Measurements from ENCODE around the gene ADH7.
"Not testable (repeated sequence)": the region's sequence is repeated elsewhere in the genome, so short reads cannot be mapped to it uniquely, and the experiment has no call there.

The ADH7 gene

DNA sequence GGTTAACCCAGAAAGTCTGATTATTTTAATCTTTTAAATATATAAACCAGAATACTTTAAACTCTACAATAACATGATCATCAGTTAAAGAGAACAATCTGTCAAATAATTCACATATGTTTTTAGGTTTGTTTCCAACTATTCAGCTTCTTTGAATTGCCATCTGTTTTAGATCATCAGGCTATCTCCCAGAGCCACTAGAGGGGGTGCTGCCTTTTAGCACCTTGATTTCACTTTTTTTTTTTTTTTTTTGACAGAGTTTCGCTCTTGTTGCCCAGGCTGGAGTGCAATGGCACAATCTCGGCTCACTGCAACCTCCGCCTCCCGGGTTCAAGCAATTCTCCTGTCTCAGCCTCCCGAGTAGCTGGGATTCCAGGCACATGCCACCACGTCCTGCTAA lies 57.8 kb downstream of the ADH7 start:
- not testable (repeated sequence) for DNase-seq

DNA sequence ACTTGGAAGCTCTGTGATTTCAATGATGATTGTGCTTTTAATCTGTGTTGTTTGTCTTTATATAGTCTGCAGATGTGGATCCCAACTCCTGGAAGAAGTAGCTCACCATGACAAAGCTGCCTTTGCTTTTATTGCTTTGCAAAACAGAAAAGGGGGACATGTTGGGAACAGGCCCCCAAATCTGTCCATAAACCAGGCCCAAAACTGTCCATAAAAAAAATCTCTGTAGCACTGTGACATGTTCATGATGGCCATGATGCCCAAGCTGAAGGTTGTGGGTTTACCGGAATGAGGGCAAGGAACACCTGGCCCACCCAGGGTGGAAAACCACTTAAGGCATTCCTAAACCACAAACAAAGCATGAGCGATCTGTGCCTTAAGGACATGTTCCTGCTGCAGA lies 62.7 kb downstream of the ADH7 start:
- DNase-seq = not testable (repeated sequence)

DNA sequence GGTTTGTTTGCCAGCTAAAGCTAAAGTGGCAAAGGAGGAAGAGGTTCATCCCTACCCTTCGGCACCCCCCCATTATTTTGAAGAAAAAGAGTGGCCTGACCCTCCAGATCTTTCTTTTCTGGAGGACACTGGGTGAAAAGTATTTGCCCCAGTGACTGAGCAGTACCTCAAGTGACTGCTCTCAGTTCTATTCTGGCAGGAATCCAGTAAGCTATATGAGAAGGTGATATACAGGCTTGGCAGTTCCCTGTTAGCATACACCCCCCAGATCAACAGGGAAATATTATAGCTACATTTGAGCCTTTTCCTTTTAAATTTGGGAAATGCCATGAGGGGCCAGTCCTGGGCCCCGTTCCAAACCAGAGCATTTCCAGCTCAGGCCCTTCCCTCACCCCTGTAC lies 67.3 kb downstream of the ADH7 start:
- DNase-seq = not testable (repeated sequence)

DNA sequence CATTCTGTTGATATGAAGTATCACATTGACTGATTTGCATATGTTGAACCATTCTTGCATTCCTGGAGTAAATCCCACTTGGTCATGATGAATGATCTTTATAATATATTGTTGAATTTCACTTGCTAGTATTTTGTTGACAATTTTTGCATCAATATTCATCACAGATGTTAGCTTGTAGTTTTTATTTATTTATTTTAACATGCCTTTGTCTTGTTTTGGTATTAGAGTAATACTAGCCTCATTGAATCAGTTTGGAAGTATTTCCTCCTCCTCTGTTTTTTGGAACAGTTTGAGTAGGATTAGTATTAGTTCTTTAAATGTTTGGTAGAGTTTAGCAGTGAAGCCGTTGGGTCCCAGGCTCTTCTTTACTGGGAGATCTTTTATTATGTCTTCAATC lies 68.7 kb downstream of the ADH7 start:
- no peak for DNase-seq

DNA sequence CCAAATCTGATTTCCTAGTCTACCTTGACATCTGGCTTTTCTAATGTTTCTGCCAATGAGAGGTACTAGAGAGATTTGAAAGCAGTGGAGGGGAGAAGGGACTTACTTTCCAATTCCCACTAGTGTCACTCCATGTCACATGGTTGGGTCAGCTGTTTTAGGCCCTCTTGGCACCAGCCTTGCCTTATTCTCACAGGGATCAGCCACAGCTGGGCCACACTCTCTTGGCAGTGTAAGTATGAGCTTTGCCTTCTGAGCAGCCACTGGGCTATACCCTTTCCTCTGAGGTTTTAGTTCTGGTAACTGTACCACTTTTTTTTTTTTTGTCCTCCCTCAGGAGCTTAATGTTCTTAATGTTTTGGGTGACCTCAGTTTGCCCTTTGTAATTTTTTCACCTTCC lies 72.4 kb downstream of the ADH7 start:
- DNase-seq = no peak
